K562 (cell line): ENCODE measurements around the gene NCOA3. TPM values are rescaled to one million over a fixed set of nuclear protein-coding genes. Genes with fewer than 3 reads are reported as not detected.
A peak's percentile ranks its signal among the peaks of the same experiment; 100 is the strongest.

Experiments used
- BACH1 ChIP-seq: fragments of 200-800 bp; sonication (Bioruptor generic); IDR thresholded peaks from 2 replicates; pipeline ENCODE4 v1.6.1; 2016; ENCODE audit warnings: missing genetic modification characterization, missing compliant biosample characterization
- CHAMP1 ChIP-seq: fragments of 450-650 bp; IDR thresholded peaks from 2 replicates; pipeline ENCODE4 v1.6.1; 2016; ENCODE audit warnings: mild to moderate bottlenecking
- CTCF ChIP-seq, 3 experiments: IDR thresholded peaks in 2 of 3; conservative IDR thresholded peaks in 1 of 3; 2 replicates each; pipeline ENCODE4 v1.5.1; 2011 to 2012; ENCODE audit warnings: low read length in 3 of 3, mild to moderate bottlenecking in 3 of 3, control low read depth in 2 of 3, improper control_type of control experiment in 1 of 3, inconsistent platforms in 1 of 3, low read depth in 1 of 3, mixed read lengths in 1 of 3, moderate library complexity in 1 of 3; ENCODE audit not compliant: insufficient read depth in 2 of 3
- CTCFL ChIP-seq: IDR thresholded peaks from 2 replicates; pipeline ENCODE4 v1.6.1; 2011; ENCODE audit warnings: borderline replicate concordance, low read depth, mild to moderate bottlenecking, moderate library complexity, low read length; ENCODE audit not compliant: insufficient read depth, poor library complexity, severe bottlenecking
- NEUROD1 ChIP-seq: fragments of 150-350 bp; IDR thresholded peaks from 2 replicates; pipeline ENCODE4 v1.6.1; 2014; ENCODE audit warnings: borderline replicate concordance, low read length, low read depth; ENCODE audit not compliant: partially characterized antibody
- PATZ1 ChIP-seq: fragments of 250-450 bp; sonication (Bioruptor Pico); IDR thresholded peaks from 2 replicates; pipeline ENCODE4 v1.5.0; 2020; ENCODE audit warnings: mild to moderate bottlenecking, borderline replicate concordance
- POLR2AphosphoS5 ChIP-seq: IDR thresholded peaks from 2 replicates; pipeline ENCODE4 v1.6.1; 2011; ENCODE audit warnings: mild to moderate bottlenecking, low read depth, low read length, moderate library complexity; ENCODE audit not compliant: control insufficient read depth, insufficient read depth
- SMAD3 ChIP-seq: fragments of 450-650 bp; formaldehyde crosslinking; conservative IDR thresholded peaks from 2 replicates; pipeline ENCODE4 v1.4.0; 2020; ENCODE audit warnings: mild to moderate bottlenecking
- UBTF ChIP-seq, 2 experiments: IDR thresholded peaks; 2 replicates each; pipeline ENCODE4 v1.6.1; 2012; ENCODE audit warnings: improper control_type of control experiment in 2 of 2, low read depth in 2 of 2, low read length in 2 of 2, borderline replicate concordance in 1 of 2
- ZNF212 ChIP-seq: fragments of 450-650 bp; formaldehyde crosslinking; IDR thresholded peaks from 2 replicates; pipeline ENCODE4 v1.4.0; 2020; ENCODE audit warnings: mild to moderate bottlenecking
- ZNF395 ChIP-seq: fragments of 200-800 bp; sonication (Bioruptor generic); IDR thresholded peaks from 2 replicates; pipeline ENCODE4 v1.6.1; 2017; ENCODE audit warnings: missing genetic modification characterization, missing compliant biosample characterization
- polyA plus RNA-seq, 8 experiments: library from polyadenylated mRNA; depleted of rRNA in 4 of 8; stranded (reverse) in 5 of 8; unstranded in 3 of 8; fragments of >200 nt; fragmentation: Nextera tagmentation in 2 of 8; fragmentation: Illumina TruSeq in 1 of 8; extraction: Ambion mirVana in 2 of 8; extraction: Trizol in 1 of 8; gene quantifications; 2 replicates each; pipeline versions ENCODE4 v1.2.1 to v1.2.3, GENCODE V29; 2011 to 2014; ENCODE audit warnings: inconsistent platforms in 1 of 8, missing spikeins in 1 of 8
- total RNA-seq, 7 experiments: library from RNA; depleted of rRNA in 6 of 7; stranded (reverse); fragments of >200 nt in 6 of 7; fragmentation: Illumina TruSeq in 2 of 7; extraction: Trizol in 2 of 7; gene quantifications; 2 replicates each; pipeline versions ENCODE4 v1.2.1 to v1.2.3, GENCODE V29; 2011 to 2021; ENCODE audit warnings: low replicate concordance in 1 of 7

Gene NCOA3
- total and polyA plus RNA-seq, 9 of the 15 experiments (the other 6 are each of a cell fraction or from before 2014, with no cell fraction given): 3.2 to 24.3 (median 14.4) TPM

GRCh38 chr20:47606414-47606982 lies 104.8 kb downstream of the NCOA3 start (continued):
- TF ChIP-seq CTCFL (no peak), BACH1 (tag) (peak; percentile 17; the same call in 1 of the 2 replicates), ZNF395 (CRISPR knock-in tag) (0 out of 2 replicates have a peak, but pooled peaks have one; percentile 5), POLR2AphosphoS5 (no peak), NEUROD1 (no peak), ZNF212 (CRISPR knock-in tag) (no peak), CHAMP1 (no peak), SMAD3 (CRISPR knock-in tag) (0 out of 2 replicates have a peak, but pooled peaks have one; percentile 9), PATZ1 (no peak), UBTF (IDR thresholded peaks at IDR 0.05; ENCODE audit: borderline replicate concordance in 1 of 2, low read depth in 2 of 2, low read length in 2 of 2) (no peak), CTCF (IDR thresholded peaks at IDR 0.05 in 2 of 3, conservative IDR thresholded peaks at IDR 0.05 in 1 of 3; ENCODE audit: insufficient read depth in 2 of 3, low read depth in 1 of 3, low read length in 3 of 3) (no peak)
